ENCODE measurements around the gene SUPT4H1.

The SUPT4H1 gene

DNA sequence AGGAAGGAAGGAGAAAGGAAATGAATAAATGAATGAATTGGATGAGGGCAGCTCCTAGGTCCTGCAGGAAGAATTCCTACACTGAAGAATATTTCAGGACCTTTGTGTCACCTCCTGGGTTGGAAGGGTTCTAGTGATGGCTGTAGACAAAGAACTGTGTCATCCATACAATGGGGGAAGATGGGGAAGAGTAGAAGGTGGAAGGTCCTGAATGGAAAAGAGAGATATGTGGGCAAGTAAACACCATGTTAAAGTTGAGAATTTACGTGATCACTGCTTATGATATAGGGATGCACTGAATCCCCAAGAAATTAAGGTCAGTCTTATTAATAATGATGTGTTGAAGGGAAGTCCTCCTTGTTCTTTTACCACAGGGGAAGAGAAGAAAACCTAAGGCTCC lies 4.2 kb upstream of the SUPT4H1 start:
- no peak overlapping the region for H3K4me3 ChIP-seq (replicated peaks; ENCODE audit: low read depth, low read length)
- no peak for DNase-seq (ENCODE audit: low read depth)
- TF ChIP-seq, protein P1, sequence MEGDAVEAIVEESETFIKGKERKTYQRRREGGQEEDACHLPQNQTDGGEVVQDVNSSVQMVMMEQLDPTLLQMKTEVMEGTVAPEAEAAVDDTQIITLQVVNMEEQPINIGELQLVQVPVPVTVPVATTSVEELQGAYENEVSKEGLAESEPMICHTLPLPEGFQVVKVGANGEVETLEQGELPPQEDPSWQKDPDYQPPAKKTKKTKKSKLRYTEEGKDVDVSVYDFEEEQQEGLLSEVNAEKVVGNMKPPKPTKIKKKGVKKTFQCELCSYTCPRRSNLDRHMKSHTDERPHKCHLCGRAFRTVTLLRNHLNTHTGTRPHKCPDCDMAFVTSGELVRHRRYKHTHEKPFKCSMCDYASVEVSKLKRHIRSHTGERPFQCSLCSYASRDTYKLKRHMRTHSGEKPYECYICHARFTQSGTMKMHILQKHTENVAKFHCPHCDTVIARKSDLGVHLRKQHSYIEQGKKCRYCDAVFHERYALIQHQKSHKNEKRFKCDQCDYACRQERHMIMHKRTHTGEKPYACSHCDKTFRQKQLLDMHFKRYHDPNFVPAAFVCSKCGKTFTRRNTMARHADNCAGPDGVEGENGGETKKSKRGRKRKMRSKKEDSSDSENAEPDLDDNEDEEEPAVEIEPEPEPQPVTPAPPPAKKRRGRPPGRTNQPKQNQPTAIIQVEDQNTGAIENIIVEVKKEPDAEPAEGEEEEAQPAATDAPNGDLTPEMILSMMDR (IDR thresholded peaks at IDR 0.05; ENCODE audit: low read length, missing control alignments): no peak

DNA sequence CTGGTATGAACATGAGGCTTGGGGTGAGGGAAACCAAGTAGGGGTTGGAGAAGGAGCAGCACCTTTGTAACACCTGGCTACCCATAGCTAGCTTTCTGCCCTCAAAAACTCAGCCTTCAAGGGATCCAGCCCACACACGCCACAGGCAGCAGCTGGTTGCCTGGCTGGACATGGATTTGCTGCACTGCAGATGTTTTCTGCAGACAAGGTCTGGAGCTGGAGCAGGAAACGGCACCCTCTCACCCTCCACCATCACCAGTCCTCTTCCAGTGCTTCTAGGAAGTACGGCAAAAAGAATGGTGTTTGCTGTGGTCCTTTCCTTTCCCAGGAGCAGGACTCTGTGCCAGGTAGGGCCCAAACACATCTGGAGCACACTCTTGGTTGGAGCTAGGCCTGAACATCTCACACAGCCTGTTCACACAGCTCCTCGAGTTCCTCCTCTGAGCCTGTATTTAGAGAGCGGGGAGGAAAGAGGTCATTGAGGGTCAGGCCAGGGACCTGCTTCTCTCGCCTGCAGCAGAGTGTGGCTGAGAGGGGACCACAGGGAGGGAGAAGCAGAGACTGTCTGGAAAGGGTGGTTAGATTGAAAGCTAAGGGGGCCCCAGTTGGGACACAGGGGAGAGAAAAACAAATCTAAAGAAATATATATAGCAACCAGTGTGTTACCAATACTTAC lies 2.7 kb upstream of the SUPT4H1 start:
- H3K4me3 ChIP-seq (replicated peaks; ENCODE audit: low read depth, low read length): no peak overlapping the region
- TF ChIP-seq, protein P1 (IDR thresholded peaks at IDR 0.05; ENCODE audit: low read length, missing control alignments): no peak
- no peak for DNase-seq (ENCODE audit: low read depth)

DNA sequence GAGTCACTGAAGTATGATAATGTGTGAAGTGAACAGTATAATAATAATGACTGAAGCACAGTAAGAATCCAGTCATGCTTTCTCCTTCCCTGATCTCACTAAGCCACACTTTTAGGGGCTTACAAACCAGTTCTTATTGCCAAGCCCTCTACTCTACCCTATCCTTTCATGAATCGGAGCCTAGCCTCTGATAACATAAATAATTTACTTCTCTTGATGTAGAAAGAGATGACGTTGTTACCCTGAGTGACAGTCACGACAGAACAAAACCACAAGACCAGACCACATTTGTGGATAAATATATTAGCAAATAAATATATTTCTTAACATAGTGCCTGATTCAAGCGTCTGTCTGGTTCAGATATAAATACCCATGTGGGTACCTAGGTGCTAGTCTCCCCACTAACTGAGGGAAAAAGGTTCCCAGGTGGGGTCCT lies 1.4 kb upstream of the SUPT4H1 start:
- DNase-seq (ENCODE audit: low read depth): no peak
- H3K4me3 ChIP-seq (replicated peaks; ENCODE audit: low read depth, low read length): no peak overlapping the region
- TF ChIP-seq, protein P1 (IDR thresholded peaks at IDR 0.05; ENCODE audit: low read length, missing control alignments): no peak

DNA sequence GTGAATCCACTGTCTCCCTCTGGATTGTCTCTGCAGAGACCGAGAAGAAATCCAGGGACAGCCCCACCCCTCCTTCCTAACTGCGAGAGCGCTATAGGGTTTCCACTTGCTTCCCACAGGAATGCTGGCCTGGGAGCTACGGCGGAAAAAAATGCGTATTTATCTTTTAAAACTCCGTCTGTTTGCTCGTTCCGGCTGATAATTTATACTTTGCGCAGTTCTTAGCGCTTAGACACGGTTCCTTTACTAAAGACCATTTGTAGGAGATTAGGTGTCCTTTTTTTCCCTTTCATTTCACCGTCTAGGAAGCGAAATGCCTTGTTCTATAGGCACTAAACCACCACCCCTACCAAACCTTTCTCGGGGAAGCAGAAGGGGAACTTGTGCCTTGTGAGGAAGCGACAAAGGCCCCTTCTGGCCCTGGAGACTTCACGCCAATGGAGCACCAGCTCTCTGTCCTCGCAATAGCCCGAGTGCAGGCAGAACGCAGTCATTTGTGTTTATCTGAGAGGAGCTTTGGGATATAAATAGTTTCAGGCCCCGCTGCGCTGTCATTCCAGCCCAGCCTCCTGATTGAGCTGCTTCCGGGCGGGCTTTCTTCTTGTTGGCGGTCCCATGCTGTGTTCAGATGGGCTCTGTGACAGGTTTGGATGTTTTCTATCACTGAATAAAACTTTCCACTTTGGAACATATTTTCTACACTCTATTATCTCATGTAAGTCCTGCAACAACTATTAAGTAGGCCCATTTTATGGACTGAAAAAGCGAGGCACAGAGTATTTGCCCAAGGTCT lies 791 bp upstream of the SUPT4H1 start:
- DNase-seq (ENCODE audit: low read depth): peak; percentile 36
- TF ChIP-seq, protein P1 (IDR thresholded peaks at IDR 0.05; ENCODE audit: low read length, missing control alignments): no peak
- peak overlapping the region; percentile 100 for H3K4me3 ChIP-seq (replicated peaks; ENCODE audit: low read depth, low read length)

DNA sequence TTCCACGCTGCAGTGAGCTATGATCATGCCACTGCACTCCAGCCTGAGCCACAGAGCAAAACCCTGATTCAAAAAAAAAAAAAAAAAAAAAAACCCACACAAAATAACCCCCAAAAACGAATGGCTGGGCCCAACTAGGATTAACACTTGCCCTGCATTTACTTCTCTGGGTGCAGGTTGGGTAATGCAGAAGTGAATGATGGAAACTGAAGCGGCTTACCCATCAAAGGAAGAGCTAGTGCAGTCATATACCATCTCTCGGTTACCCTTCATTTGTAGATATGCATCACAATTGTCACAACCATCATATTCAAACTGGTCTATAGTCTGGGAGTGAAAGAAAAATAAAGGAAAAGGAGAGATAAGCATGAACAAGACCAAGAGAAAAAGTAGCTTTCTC lies 819 bp downstream of the SUPT4H1 start:
- DNase-seq (ENCODE audit: low read depth): no peak
- H3K4me3 ChIP-seq (replicated peaks; ENCODE audit: low read depth, low read length): peak overlapping the region; percentile 100
- TF ChIP-seq, protein P1 (IDR thresholded peaks at IDR 0.05; ENCODE audit: low read length, missing control alignments): no peak

DNA sequence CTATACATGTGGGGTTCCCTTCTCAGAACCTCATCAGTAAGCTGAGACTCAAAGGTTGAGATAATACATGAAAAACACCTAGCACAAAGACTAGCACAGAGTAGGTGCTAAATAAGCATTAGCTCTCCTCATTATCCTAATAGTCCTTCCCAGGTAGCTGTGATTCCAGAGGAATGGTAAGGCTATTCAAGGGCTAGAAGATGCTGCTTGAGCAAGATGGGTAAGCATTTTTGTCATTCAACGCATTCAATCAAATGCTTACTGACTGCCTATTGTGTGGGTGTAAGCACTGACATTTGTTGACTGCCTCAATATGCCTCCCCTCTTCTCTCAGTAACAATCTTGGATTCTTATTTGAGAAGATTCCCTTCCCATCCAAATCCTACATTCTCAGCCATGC lies 4.0 kb downstream of the SUPT4H1 start:
- DNase-seq (ENCODE audit: low read depth): no peak
- TF ChIP-seq, protein P1 (IDR thresholded peaks at IDR 0.05; ENCODE audit: low read length, missing control alignments): no peak
- no peak overlapping the region for H3K4me3 ChIP-seq (replicated peaks; ENCODE audit: low read depth, low read length)
